HFF-Myc (cell line): ENCODE measurements around the gene SLC37A1.

Source experiments
- DNase-seq: peaks from one replicate; pipeline ENCODE4 v3.0.0-alpha.2; 2011; ENCODE audit warnings: low read depth; ENCODE audit errors: extremely low read depth
- H3K4me3 ChIP-seq: replicated peaks from 2 replicates; pipeline ENCODE4 v1.5.1; 2011; ENCODE audit warnings: low read depth, mild to moderate bottlenecking, control low read depth, low read length
- TF ChIP-seq, protein P1 (sequence below): IDR thresholded peaks from 2 replicates; pipeline ENCODE4 v1.5.1; 2012; ENCODE audit warnings: mild to moderate bottlenecking, low read depth, low read length, control low read depth; ENCODE audit errors: missing control alignments

Gene SLC37A1

GRCh38 chr21:42595283-42596187 is 81.9 kb downstream of the SLC37A1 start:
- no peak overlapping the region for H3K4me3 ChIP-seq
- TF ChIP-seq, protein P1, sequence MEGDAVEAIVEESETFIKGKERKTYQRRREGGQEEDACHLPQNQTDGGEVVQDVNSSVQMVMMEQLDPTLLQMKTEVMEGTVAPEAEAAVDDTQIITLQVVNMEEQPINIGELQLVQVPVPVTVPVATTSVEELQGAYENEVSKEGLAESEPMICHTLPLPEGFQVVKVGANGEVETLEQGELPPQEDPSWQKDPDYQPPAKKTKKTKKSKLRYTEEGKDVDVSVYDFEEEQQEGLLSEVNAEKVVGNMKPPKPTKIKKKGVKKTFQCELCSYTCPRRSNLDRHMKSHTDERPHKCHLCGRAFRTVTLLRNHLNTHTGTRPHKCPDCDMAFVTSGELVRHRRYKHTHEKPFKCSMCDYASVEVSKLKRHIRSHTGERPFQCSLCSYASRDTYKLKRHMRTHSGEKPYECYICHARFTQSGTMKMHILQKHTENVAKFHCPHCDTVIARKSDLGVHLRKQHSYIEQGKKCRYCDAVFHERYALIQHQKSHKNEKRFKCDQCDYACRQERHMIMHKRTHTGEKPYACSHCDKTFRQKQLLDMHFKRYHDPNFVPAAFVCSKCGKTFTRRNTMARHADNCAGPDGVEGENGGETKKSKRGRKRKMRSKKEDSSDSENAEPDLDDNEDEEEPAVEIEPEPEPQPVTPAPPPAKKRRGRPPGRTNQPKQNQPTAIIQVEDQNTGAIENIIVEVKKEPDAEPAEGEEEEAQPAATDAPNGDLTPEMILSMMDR = no peak
- DNase-seq = no peak

DNA sequence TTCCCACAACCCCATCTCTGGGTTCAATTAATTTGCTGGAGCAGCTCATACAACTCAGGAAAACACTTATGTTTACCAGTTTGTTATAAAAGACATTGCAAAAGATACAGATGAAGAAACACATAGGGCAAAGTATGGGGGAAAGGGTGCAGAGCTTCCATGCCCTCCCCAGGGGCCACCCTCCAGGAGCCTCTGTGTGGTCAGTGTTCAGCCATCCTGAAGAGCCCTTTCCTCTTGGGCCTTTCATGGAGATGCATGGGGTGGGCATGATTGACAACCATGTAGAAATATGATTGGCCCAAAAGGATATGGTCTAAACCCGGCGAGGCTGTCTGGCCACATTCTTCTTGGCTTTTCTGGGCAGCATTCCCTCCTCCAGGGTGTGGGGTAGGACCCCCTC is 83.0 kb downstream of the SLC37A1 start:
- TF ChIP-seq, protein P1 = no peak
- DNase-seq = no peak
- H3K4me3 ChIP-seq = no peak overlapping the region

- DNase-seq = no peak
- TF ChIP-seq, protein P1 = no peak
- no peak overlapping the region for H3K4me3 ChIP-seq
Measured at GRCh38 chr21:42597487-42598158, 84.0 kb downstream of the SLC37A1 start.

- H3K4me3 ChIP-seq = no peak overlapping the region
- TF ChIP-seq, protein P1 = no peak
- DNase-seq = no peak
Measured at GRCh38 chr21:42598159-42598735, 84.6 kb downstream of the SLC37A1 start.

DNA sequence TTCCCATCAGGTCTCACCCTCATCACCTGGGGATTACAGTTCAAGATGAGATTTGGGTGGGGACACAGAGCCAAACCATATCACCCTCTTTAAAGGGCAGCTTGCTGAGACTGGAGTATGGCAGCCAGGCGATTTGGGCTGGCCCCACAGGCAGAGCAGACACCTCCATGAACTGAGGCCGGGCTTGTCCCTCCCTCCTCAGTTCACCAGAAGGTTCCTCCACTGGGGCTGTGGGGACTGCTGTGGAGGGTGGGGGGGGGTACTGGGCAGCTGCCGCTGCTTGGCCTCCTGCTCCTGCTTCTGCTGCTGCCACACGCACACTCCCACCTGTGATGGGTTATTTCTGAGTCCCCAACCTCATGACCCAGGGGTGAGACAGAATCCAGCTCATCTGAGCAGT is 85.8 kb downstream of the SLC37A1 start:
- DNase-seq = no peak
- no peak overlapping the region for H3K4me3 ChIP-seq
- TF ChIP-seq, protein P1 = no peak

DNA sequence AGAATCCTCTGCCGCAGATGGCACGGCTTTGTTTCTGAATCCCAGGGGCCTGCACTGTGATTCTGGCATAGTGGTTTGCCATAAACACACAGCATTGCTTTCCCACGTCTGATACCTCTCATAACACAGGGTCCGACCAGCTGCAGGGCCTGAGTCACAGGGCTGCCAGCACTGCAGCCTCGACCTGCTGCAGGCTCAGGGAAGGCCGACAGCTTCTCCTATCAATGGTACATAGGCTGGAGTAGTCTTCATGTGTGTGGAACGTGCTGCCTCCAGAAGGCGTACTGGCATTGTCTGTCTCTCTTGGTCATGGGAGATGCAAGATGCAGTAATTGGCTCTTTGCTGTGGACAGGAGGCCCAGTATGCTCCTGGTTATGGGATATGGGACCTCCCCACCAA is 86.3 kb downstream of the SLC37A1 start:
- no peak overlapping the region for H3K4me3 ChIP-seq
- TF ChIP-seq, protein P1 = no peak
- no peak for DNase-seq
